H9 (cell line): ENCODE measurements around the gene TSSK2. TPM values are rescaled to one million over a fixed set of nuclear protein-coding genes. Genes with fewer than 3 reads are reported as not detected.

Source experiments
- DNase-seq: peaks from one replicate; pipeline ENCODE4 v3.0.0-alpha.2; 2017
- H2AFZ ChIP-seq: one replicate; pipeline ENCODE4 v1.6.1; 2013; ENCODE audit warnings: mild to moderate bottlenecking, low read length, control low read depth, moderate library complexity
- H2AK5ac ChIP-seq: 2 replicates; pipeline ENCODE4 v1.6.1; 2013; ENCODE audit warnings: low read length, control low read depth, mixed read lengths; ENCODE audit not compliant: insufficient read length
- H2BK120ac ChIP-seq: one replicate; pipeline ENCODE4 v1.6.1; 2013; ENCODE audit warnings: low read depth, mild to moderate bottlenecking, low read length, control low read depth, inconsistent platforms; ENCODE audit not compliant: poor library complexity, severe bottlenecking
- H2BK12ac ChIP-seq: 2 replicates; pipeline ENCODE4 v1.6.1; 2013; ENCODE audit warnings: low read length, control low read depth, mixed read lengths, low read depth; ENCODE audit not compliant: insufficient read length
- H2BK15ac ChIP-seq: 2 replicates; pipeline ENCODE4 v1.6.1; 2013; ENCODE audit warnings: low read depth, low read length, control low read depth
- H2BK20ac ChIP-seq: one replicate; pipeline ENCODE4 v1.6.1; 2013; ENCODE audit warnings: low read depth, mild to moderate bottlenecking, low read length, control low read depth, inconsistent platforms; ENCODE audit not compliant: poor library complexity, severe bottlenecking
- H2BK5ac ChIP-seq: 2 replicates; pipeline ENCODE4 v1.6.1; 2013; ENCODE audit warnings: low read length, control low read depth, mixed read lengths; ENCODE audit not compliant: insufficient read length
- H3K14ac ChIP-seq: 2 replicates; pipeline ENCODE4 v1.6.1; 2013; ENCODE audit warnings: low read length, control low read depth; ENCODE audit not compliant: insufficient read depth
- H3K18ac ChIP-seq: 2 replicates; pipeline ENCODE4 v1.6.1; 2013; ENCODE audit warnings: low read depth, mild to moderate bottlenecking, mixed read lengths, low read length, control low read depth; ENCODE audit not compliant: insufficient read length
- H3K23ac ChIP-seq: 2 replicates; pipeline ENCODE4 v1.6.1; 2013; ENCODE audit warnings: low read length, control low read depth, mixed read lengths, low read depth; ENCODE audit not compliant: insufficient read length
- H3K23me2 ChIP-seq: 2 replicates; pipeline ENCODE4 v1.6.1; 2013; ENCODE audit warnings: low read depth, mild to moderate bottlenecking, mixed read lengths, low read length, control low read depth; ENCODE audit not compliant: insufficient read length, poor library complexity, severe bottlenecking
- H3K27ac ChIP-seq: 2 replicates; pipeline ENCODE4 v1.5.1; 2013; ENCODE audit warnings: low read length, control low read depth, mixed read lengths, low read depth; ENCODE audit not compliant: insufficient read length
- H3K27me3 ChIP-seq: 2 replicates; pipeline ENCODE4 v1.6.1; 2013; ENCODE audit warnings: low read length, control low read depth, inconsistent platforms; ENCODE audit not compliant: insufficient read depth
- H3K4ac ChIP-seq: 2 replicates; pipeline ENCODE4 v1.6.1; 2013; ENCODE audit warnings: low read depth, mild to moderate bottlenecking, control low read depth, inconsistent platforms, low read length, moderate library complexity
- H3K4me1 ChIP-seq: 2 replicates; pipeline ENCODE4 v1.6.1; 2013; ENCODE audit warnings: low read length, control low read depth, inconsistent platforms; ENCODE audit not compliant: insufficient read depth
- H3K4me2 ChIP-seq: 2 replicates; pipeline ENCODE4 v1.6.1; 2013; ENCODE audit warnings: low read length, control low read depth, mixed read lengths; ENCODE audit not compliant: insufficient read length, insufficient read depth
- H3K56ac ChIP-seq: 2 replicates; pipeline ENCODE4 v1.6.1; 2013; ENCODE audit warnings: low read depth, mild to moderate bottlenecking, mixed read lengths, low read length, control low read depth; ENCODE audit not compliant: insufficient read length
- H3K79me1 ChIP-seq: 2 replicates; pipeline ENCODE4 v1.6.1; 2013; ENCODE audit warnings: low read depth, mild to moderate bottlenecking, moderate library complexity, low read length, control low read depth, inconsistent platforms; ENCODE audit not compliant: insufficient read depth, poor library complexity, severe bottlenecking
- H3K79me2 ChIP-seq: 2 replicates; pipeline ENCODE4 v1.6.1; 2013; ENCODE audit warnings: low read length, control low read depth, inconsistent platforms; ENCODE audit not compliant: insufficient read depth
- H3K9ac ChIP-seq: 2 replicates; pipeline ENCODE4 v1.6.1; 2013; ENCODE audit warnings: low read length, control low read depth, mixed read lengths; ENCODE audit not compliant: insufficient read length; ENCODE audit errors: extremely low read depth
- H3K9me3 ChIP-seq: one replicate; pipeline ENCODE4 v1.6.1; 2013; ENCODE audit warnings: low read depth, low read length, inconsistent platforms; ENCODE audit not compliant: control insufficient read depth
- H3T11ph ChIP-seq: one replicate; pipeline ENCODE4 v1.6.1; 2013; ENCODE audit warnings: mild to moderate bottlenecking, low read length, control low read depth, inconsistent platforms
- H4K20me1 ChIP-seq: one replicate; pipeline ENCODE4 v1.6.1; 2013; ENCODE audit not compliant: control insufficient read depth, insufficient read length, insufficient read depth
- H4K5ac ChIP-seq: 2 replicates; pipeline ENCODE4 v1.6.1; 2013; ENCODE audit warnings: low read depth, mild to moderate bottlenecking, mixed read lengths, low read length, control low read depth; ENCODE audit not compliant: insufficient read length
- H4K8ac ChIP-seq: replicated peaks from 2 replicates; pipeline ENCODE4 v1.6.1; 2013; ENCODE audit warnings: low read length, control low read depth, mixed read lengths, low read depth; ENCODE audit not compliant: insufficient read length
- H4K91ac ChIP-seq: 2 replicates; pipeline ENCODE4 v1.6.1; 2013; ENCODE audit warnings: low read depth, mild to moderate bottlenecking, moderate library complexity, mixed read lengths, low read length, control low read depth; ENCODE audit not compliant: insufficient read length
- H3K27ac Mint-ChIP-seq, 3 experiments: 2 replicates in 2 of 3; 3 replicates in 1 of 3; pipeline ENCODE4 v1.8.0; 2020 to 2021; ENCODE audit warnings: mixed read lengths in 3 of 3, mild to moderate bottlenecking in 1 of 3, moderate library complexity in 1 of 3
- H3K27me3 Mint-ChIP-seq: 2 replicates; pipeline ENCODE4 v1.8.0; 2021; ENCODE audit warnings: low read depth, mild to moderate bottlenecking, moderate library complexity, mixed read lengths
- H3K36me3 Mint-ChIP-seq, 3 experiments: 2 replicates in 2 of 3; 3 replicates in 1 of 3; pipeline ENCODE4 v1.8.0; 2020 to 2021; ENCODE audit warnings: low read depth in 3 of 3, mixed read lengths in 3 of 3; ENCODE audit not compliant: insufficient read depth in 1 of 3
- H3K4me1 Mint-ChIP-seq, 2 experiments: 2 replicates each; pipeline ENCODE4 v1.8.0; 2020; ENCODE audit warnings: mixed read lengths in 2 of 2
- H3K4me3 Mint-ChIP-seq, 2 experiments: 2 replicates in 1 of 2; 3 replicates in 1 of 2; pipeline ENCODE4 v1.8.0; 2020 to 2021; ENCODE audit warnings: mild to moderate bottlenecking in 2 of 2, mixed read lengths in 2 of 2, moderate library complexity in 1 of 2
- H3K9me3 Mint-ChIP-seq, 2 experiments: 2 replicates in 1 of 2; 3 replicates in 1 of 2; pipeline ENCODE4 v1.8.0; 2020; ENCODE audit warnings: mild to moderate bottlenecking in 2 of 2, mixed read lengths in 2 of 2, moderate library complexity in 1 of 2
- WGBS: extraction: QIAGEN DNeasy Blood & Tissue Kit; methylation state at CpG from one replicate; pipeline ENCODE4 v1.1.7; 2013; ENCODE audit warnings: missing lambda C conversion rate, low lambda C conversion rate, mixed read lengths; ENCODE audit not compliant: insufficient read length; ENCODE audit errors: extremely low coverage; 5-methylcytosine and 5-hydroxymethylcytosine counted together
- total RNA-seq: library from RNA; stranded (reverse); gene quantifications from 2 replicates; pipeline ENCODE4 v1.2.1, GENCODE V29; 2021
- TF ChIP-seq, protein P1 (sequence below): fragments of 200-600 bp; sonication (generic); conservative IDR thresholded peaks from 3 replicates; pipeline ENCODE4 v1.8.0; 2021; ENCODE audit warnings: antibody characterized with exemption, mild to moderate bottlenecking

The TSSK2 gene
- total RNA-seq, 1 experiment from 2014 or later = not detected

DNA sequence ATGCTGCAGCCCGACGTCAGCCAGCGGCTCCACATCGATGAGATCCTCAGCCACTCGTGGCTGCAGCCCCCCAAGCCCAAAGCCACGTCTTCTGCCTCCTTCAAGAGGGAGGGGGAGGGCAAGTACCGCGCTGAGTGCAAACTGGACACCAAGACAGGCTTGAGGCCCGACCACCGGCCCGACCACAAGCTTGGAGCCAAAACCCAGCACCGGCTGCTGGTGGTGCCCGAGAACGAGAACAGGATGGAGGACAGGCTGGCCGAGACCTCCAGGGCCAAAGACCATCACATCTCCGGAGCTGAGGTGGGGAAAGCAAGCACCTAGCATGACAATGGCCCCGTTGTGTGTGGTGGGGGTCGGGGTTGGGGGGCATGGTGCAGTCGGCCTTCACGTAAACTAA is 1.0 kb downstream of the TSSK2 start:
- Histone ChIP-seq H2BK120ac (no peak overlapping the region), H2AFZ (no peak overlapping the region), H3K23ac (no peak overlapping the region), H4K5ac (no peak overlapping the region), H3K4me2 (no peak overlapping the region), H3K27ac (no peak overlapping the region), H3T11ph (no peak overlapping the region), H3K79me1 (no peaks in the 10 kb centered on the region), H2BK15ac (no peak overlapping the region), H2BK12ac (no peak overlapping the region), H3K9me3 (no peaks in the 10 kb centered on the region), H4K91ac (no peak overlapping the region), H3K4ac (no peak overlapping the region), H3K4me1 (no peaks in the 10 kb centered on the region), H2BK20ac (no peak overlapping the region), H2BK5ac (no peak overlapping the region), H4K20me1 (no peaks in the 10 kb centered on the region), H2AK5ac (no peak overlapping the region), H3K56ac (no peak overlapping the region), H3K27me3 (no peaks in the 10 kb centered on the region), H3K14ac (no peak overlapping the region), H3K23me2 (no peaks in the 10 kb centered on the region), H3K18ac (no peak overlapping the region), H3K9ac (no peak overlapping the region), H3K79me2 (no peaks in the 10 kb centered on the region), H4K8ac (no peak overlapping the region)
- TF ChIP-seq, protein P1, sequence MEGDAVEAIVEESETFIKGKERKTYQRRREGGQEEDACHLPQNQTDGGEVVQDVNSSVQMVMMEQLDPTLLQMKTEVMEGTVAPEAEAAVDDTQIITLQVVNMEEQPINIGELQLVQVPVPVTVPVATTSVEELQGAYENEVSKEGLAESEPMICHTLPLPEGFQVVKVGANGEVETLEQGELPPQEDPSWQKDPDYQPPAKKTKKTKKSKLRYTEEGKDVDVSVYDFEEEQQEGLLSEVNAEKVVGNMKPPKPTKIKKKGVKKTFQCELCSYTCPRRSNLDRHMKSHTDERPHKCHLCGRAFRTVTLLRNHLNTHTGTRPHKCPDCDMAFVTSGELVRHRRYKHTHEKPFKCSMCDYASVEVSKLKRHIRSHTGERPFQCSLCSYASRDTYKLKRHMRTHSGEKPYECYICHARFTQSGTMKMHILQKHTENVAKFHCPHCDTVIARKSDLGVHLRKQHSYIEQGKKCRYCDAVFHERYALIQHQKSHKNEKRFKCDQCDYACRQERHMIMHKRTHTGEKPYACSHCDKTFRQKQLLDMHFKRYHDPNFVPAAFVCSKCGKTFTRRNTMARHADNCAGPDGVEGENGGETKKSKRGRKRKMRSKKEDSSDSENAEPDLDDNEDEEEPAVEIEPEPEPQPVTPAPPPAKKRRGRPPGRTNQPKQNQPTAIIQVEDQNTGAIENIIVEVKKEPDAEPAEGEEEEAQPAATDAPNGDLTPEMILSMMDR = no peak
- Mint-ChIP-seq H3K9me3 (no peaks in the 10 kb centered on the region), H3K36me3 (peaks cover 15 to 52% (median 33%) of the 10 kb centered on the region in 3 experiments), H3K4me1 (no peaks in the 10 kb centered on the region; a peak in 1 of 4 replicates), H3K27ac (no peak overlapping the region), H3K4me3 (no peak overlapping the region), H3K27me3 (no peaks in the 10 kb centered on the region; the same call in 1 of the 2 replicates)
- no peak for DNase-seq
- no CpG with 5 or more reads among the region's 20 CpGs for WGBS
